Panc1 (cell line): ENCODE data around the gene TMEM156. TPM values are rescaled to one million over a fixed set of nuclear protein-coding genes. Genes with fewer than 3 reads are reported as not detected.

ENCODE experiments used
- ATAC-seq: fragments of 200-7000 bp; cut with Tn5 transposase; 2 replicates; pipeline ENCODE4 v1.9.1; 2020; ENCODE audit warnings: mild to moderate bottlenecking, moderate library complexity
- BruUV-seq: library from RNA; stranded (reverse); fragments of 400-500 nt; replicated peaks from 2 replicates; lab custom pipeline; 2021; lab: Mats Ljungman, UMichigan
- CTCF ChIA-PET: fragments of 300-600 bp; sonication (Branson Sonifier 250); formaldehyde crosslinking; loops from one replicate; lab custom pipeline; 2022; ENCODE audit warnings: antibody characterized with exemption; lab: Charles Lee
- POLR2A ChIA-PET: fragments of 300-600 bp; sonication (Branson Sonifier 250); formaldehyde crosslinking; loops from one replicate; lab custom pipeline; 2022; ENCODE audit warnings: antibody characterized with exemption; lab: Charles Lee
- DNase-seq: peaks from one replicate; pipeline ENCODE4 v3.0.0-alpha.2; 2010; ENCODE audit warnings: low read depth, low spot score
- H3K27ac ChIP-seq: 2 replicates; pipeline ENCODE4 v1.5.1; 2011; ENCODE audit warnings: mild to moderate bottlenecking, low read length, inconsistent platforms
- H3K27me3 ChIP-seq: fragments of 200-500 bp; sonication (Bioruptor generic); 2 replicates; pipeline ENCODE4 v1.6.0; 2014; ENCODE audit warnings: low read length, inconsistent platforms; ENCODE audit not compliant: control insufficient read depth, insufficient read depth
- H3K36me3 ChIP-seq: fragments of 200-500 bp; sonication (Bioruptor generic); 2 replicates; pipeline ENCODE4 v1.5.1; 2014; ENCODE audit warnings: inconsistent platforms, mild to moderate bottlenecking, low read length, moderate library complexity; ENCODE audit not compliant: control insufficient read depth, insufficient read depth
- H3K4me1 ChIP-seq: 2 replicates; pipeline ENCODE4 v1.5.1; 2011; ENCODE audit warnings: inconsistent platforms, mild to moderate bottlenecking, low read length, moderate library complexity; ENCODE audit not compliant: control insufficient read depth, insufficient read depth
- H3K4me3 ChIP-seq, 2 experiments: 2 replicates each; pipeline ENCODE4 v1.5.1; 2011 to 2012; ENCODE audit warnings: low read depth in 2 of 2, low read length in 2 of 2, mild to moderate bottlenecking in 2 of 2, inconsistent platforms in 1 of 2, moderate library complexity in 1 of 2
- H3K9me3 ChIP-seq: fragments of 200-500 bp; sonication (Bioruptor generic); 2 replicates; pipeline ENCODE4 v1.5.1; 2014; ENCODE audit warnings: low read depth, mild to moderate bottlenecking, inconsistent platforms, low read length, moderate library complexity; ENCODE audit not compliant: control insufficient read depth, insufficient read depth
- CTCF ChIP-seq: fragments of 450-650 bp; IDR thresholded peaks from 2 replicates; pipeline ENCODE4 v1.5.1; 2017; ENCODE audit warnings: mild to moderate bottlenecking
- POLR2AphosphoS5 ChIP-seq: IDR thresholded peaks from 2 replicates; pipeline ENCODE4 v1.6.1; 2012; ENCODE audit warnings: mild to moderate bottlenecking, low read depth, low read length, moderate library complexity
- REST ChIP-seq, 2 experiments: IDR thresholded peaks; 2 replicates each; pipeline ENCODE4 v1.6.1; 2011 to 2012; ENCODE audit warnings: low read depth in 2 of 2, control low read depth in 1 of 2, low read length in 1 of 2, mild to moderate bottlenecking in 1 of 2, moderate library complexity in 1 of 2; ENCODE audit not compliant: insufficient read depth in 1 of 2
- SIN3A ChIP-seq: IDR thresholded peaks from 2 replicates; pipeline ENCODE4 v1.6.1; 2012; ENCODE audit warnings: low read depth, mild to moderate bottlenecking, low read length, moderate library complexity, borderline replicate concordance; ENCODE audit not compliant: insufficient read depth
- TCF7L2 ChIP-seq: IDR thresholded peaks from 2 replicates; pipeline ENCODE4 v1.6.1; 2011; ENCODE audit warnings: mild to moderate bottlenecking, low read depth, low read length, inconsistent platforms
- in situ Hi-C: cut with HindIII; loops from 2 replicates; pipeline ENCODE4 v1.10.0; 2016; ENCODE audit warnings: low sequenced_read_pairs, low pct_unique_long_range_greater_than_20kb
- intact Hi-C: fragments of 100-400 bp; cut with micrococcal nuclease; formaldehyde crosslinking; loops from one replicate; pipeline ENCODE4 v1.10.0; 2022; ENCODE audit not compliant: unreplicated experiment
- total RNA-seq: library from RNA; stranded (reverse); gene quantifications from one replicate; pipeline ENCODE4 v1.2.1, GENCODE V29; 2021; ENCODE audit not compliant: unreplicated experiment

The TMEM156 gene
- total RNA-seq, 1 experiment from 2014 or later: 5.8 TPM

GRCh38 chr4:39056023-39056422, 23.8 kb upstream of the TMEM156 start:
- CTCF ChIA-PET: no interaction called here
- in situ Hi-C loops: no loop called here
- Histone ChIP-seq H3K27ac (no peak overlapping the region), H3K4me1 (peaks cover 42% of the 10 kb centered on the region), H3K36me3 (no peaks in the 10 kb centered on the region), H3K27me3 (no peaks in the 10 kb centered on the region), H3K9me3 (no peaks in the 10 kb centered on the region), H3K4me3 (no peak overlapping the region)
- POLR2A ChIA-PET: no interaction called here
- ATAC-seq (no peak), DNase-seq (no peak)
- no peak for TF ChIP-seq POLR2AphosphoS5
- no peak for TF ChIP-seq TCF7L2
- TF ChIP-seq REST (IDR thresholded peaks at IDR 0.05; ENCODE audit: insufficient read depth in 1 of 2, low read depth in 2 of 2, low read length in 1 of 2): no peak
- TF ChIP-seq CTCF: no peak
- intact Hi-C loops: no loop called here
- BruUV-seq: no TSS peak

GRCh38 chr4:39054497-39054896, 22.3 kb upstream of the TMEM156 start:
- no TSS peak for BruUV-seq
- ChIA-PET POLR2A (no interaction called here), CTCF (interaction anchor here (0.6 kb wide), 1 partner anchor 53 kb away, joined by 3 read pairs; no protein-coding TSS in a partner anchor)
- Histone ChIP-seq H3K9me3 (no peaks in the 10 kb centered on the region), H3K27me3 (no peaks in the 10 kb centered on the region), H3K27ac (peak overlapping the region; percentile 63; the same call in 1 of the 2 replicates), H3K4me1 (peaks cover 50% of the 10 kb centered on the region), H3K36me3 (no peaks in the 10 kb centered on the region), H3K4me3 (no peak overlapping the region)
- ATAC-seq (peak; percentile 70), DNase-seq (no peak)
- intact Hi-C loops: no loop called here
- in situ Hi-C loops: no loop called here
- no peak for TF ChIP-seq TCF7L2
- no peak for TF ChIP-seq CTCF
- no peak for TF ChIP-seq POLR2AphosphoS5
- no peak for TF ChIP-seq REST (IDR thresholded peaks at IDR 0.05; ENCODE audit: insufficient read depth in 1 of 2, low read depth in 2 of 2, low read length in 1 of 2)
- TF ChIP-seq SIN3A: no peak
